Type B pancreatic cell (in vitro differentiated cells): ENCODE measurements around the gene PLEKHA6. TPM values are rescaled to one million over a fixed set of nuclear protein-coding genes. Genes with fewer than 3 reads are reported as not detected.

Experiments
- DNase-seq: peaks from one replicate; pipeline ENCODE4 v3.0.0; 2021; ENCODE audit warnings: mixed read lengths; ENCODE audit not compliant: unreplicated experiment; ENCODE audit errors: extremely low spot score
- H3K27ac Mint-ChIP-seq: 2 replicates; pipeline ENCODE4 v1.8.0; 2021; ENCODE audit warnings: mild to moderate bottlenecking, mixed read lengths
- H3K27me3 Mint-ChIP-seq: 2 replicates; pipeline ENCODE4 v1.8.0; 2021; ENCODE audit warnings: mixed read lengths
- H3K36me3 Mint-ChIP-seq: 2 replicates; pipeline ENCODE4 v1.8.0; 2021; ENCODE audit warnings: mixed read lengths
- H3K4me1 Mint-ChIP-seq: one replicate; pipeline ENCODE4 v1.8.0; 2021; ENCODE audit warnings: mixed read lengths; ENCODE audit not compliant: unreplicated experiment
- H3K4me3 Mint-ChIP-seq: 2 replicates; pipeline ENCODE4 v1.8.0; 2021; ENCODE audit warnings: mild to moderate bottlenecking, mixed read lengths
- H3K9me3 Mint-ChIP-seq: 2 replicates; pipeline ENCODE4 v1.8.0; 2021; ENCODE audit warnings: mixed read lengths
- CTCF ChIP-seq: fragments of 200-600 bp; sonication (generic); conservative IDR thresholded peaks from 2 replicates; pipeline ENCODE4 v1.5.0; 2021; ENCODE audit warnings: antibody characterized with exemption, mild to moderate bottlenecking
- total RNA-seq: library from RNA; stranded (reverse); gene quantifications from 2 replicates; pipeline ENCODE4 v1.2.1, GENCODE V29; 2021; ENCODE audit warnings: low replicate concordance

PLEKHA6 gene
- total RNA-seq, 1 donor from 2014 or later = 37.8 TPM

- DNase-seq = no peak
- Mint-ChIP-seq H3K36me3 (peaks cover 8% of the 10 kb centered on the region), H3K27ac (no peak overlapping the region), H3K4me1 (peaks cover 77% of the 10 kb centered on the region), H3K9me3 (no peaks in the 10 kb centered on the region), H3K27me3 (no peaks in the 10 kb centered on the region), H3K4me3 (no peak overlapping the region)
- TF ChIP-seq CTCF = no peak
Measured at GRCh38 chr1:204343802-204344201, 15.9 kb downstream of the PLEKHA6 start.

- Mint-ChIP-seq H3K4me1 (peaks cover 81% of the 10 kb centered on the region), H3K4me3 (no peak overlapping the region), H3K36me3 (peaks cover 11% of the 10 kb centered on the region), H3K9me3 (no peaks in the 10 kb centered on the region), H3K27me3 (no peaks in the 10 kb centered on the region), H3K27ac (no peak overlapping the region)
- TF ChIP-seq CTCF = no peak
- DNase-seq = no peak
Measured at GRCh38 chr1:204343247-204343646, 16.5 kb downstream of the PLEKHA6 start.

- Mint-ChIP-seq H3K36me3 (peaks cover 11% of the 10 kb centered on the region), H3K4me3 (no peak overlapping the region), H3K27me3 (no peaks in the 10 kb centered on the region), H3K27ac (no peak overlapping the region), H3K4me1 (peaks cover 75% of the 10 kb centered on the region), H3K9me3 (no peaks in the 10 kb centered on the region)
- no peak for TF ChIP-seq CTCF
- no peak for DNase-seq
Measured at GRCh38 chr1:204342310-204342709, 17.4 kb downstream of the PLEKHA6 start.

GRCh38 chr1:204341380-204341779 lies 18.3 kb downstream of the PLEKHA6 start:
- Mint-ChIP-seq H3K4me3 (no peak overlapping the region), H3K4me1 (peaks cover 67% of the 10 kb centered on the region), H3K27me3 (no peaks in the 10 kb centered on the region), H3K27ac (peak overlapping the region; percentile 25), H3K36me3 (peaks cover 11% of the 10 kb centered on the region), H3K9me3 (no peaks in the 10 kb centered on the region)
- DNase-seq = no peak
- TF ChIP-seq CTCF = no peak

DNA sequence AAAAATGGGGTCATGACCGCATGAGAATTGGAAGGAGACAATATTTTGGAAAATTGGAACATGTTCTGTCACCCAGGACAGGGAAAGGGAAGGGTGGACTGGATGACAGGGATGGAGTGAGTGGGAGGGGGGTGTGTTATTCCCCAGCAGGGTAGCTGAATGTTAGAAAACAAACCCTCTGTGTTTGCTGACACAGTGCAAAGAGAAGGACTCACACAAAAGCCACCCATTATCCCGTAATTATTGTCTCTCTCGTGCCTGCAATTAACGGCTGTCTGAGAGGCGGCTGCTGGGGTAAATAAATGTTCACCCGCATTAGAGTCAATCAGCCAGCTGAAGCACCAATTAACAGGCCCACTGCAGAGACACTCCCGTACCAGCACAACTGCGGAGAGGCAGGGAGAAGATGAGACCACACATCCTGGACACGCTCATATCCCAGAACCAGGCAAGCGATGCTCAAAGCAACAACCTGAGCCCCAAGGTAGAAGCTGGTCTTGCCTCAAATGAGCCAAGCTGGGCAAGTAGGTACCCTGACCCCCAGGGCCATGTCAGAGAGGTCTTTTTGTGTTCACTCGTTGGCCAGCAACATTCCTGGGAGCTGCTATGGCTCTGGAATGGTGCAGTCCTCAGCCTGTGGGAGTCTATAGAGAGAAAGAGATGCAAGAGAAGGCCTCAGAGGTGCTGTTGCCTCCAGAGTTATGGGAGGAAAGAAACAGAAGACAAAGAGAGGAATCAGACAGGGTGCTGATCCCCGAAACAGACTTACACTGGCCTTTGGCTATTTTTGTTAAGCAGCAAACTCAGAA lies 19.4 kb downstream of the PLEKHA6 start:
- Mint-ChIP-seq H3K27ac (peak overlapping the region; percentile 53), H3K4me3 (peak overlapping the region; percentile 56), H3K36me3 (peaks cover 11% of the 10 kb centered on the region), H3K9me3 (no peaks in the 10 kb centered on the region), H3K4me1 (peaks cover 58% of the 10 kb centered on the region), H3K27me3 (no peaks in the 10 kb centered on the region)
- no peak for DNase-seq
- TF ChIP-seq CTCF = no peak
